GM12873 (cell line): Measurements from ENCODE around the gene SLC35G1.

Experiments used
- TF ChIP-seq, protein P1 (sequence below): IDR thresholded peaks from 2 replicates; pipeline ENCODE4 v1.5.1; 2012; ENCODE audit warnings: low read depth, mild to moderate bottlenecking, moderate library complexity, low read length, control low read depth; ENCODE audit not compliant: insufficient read depth; ENCODE audit errors: missing control alignments

SLC35G1 gene

DNA sequence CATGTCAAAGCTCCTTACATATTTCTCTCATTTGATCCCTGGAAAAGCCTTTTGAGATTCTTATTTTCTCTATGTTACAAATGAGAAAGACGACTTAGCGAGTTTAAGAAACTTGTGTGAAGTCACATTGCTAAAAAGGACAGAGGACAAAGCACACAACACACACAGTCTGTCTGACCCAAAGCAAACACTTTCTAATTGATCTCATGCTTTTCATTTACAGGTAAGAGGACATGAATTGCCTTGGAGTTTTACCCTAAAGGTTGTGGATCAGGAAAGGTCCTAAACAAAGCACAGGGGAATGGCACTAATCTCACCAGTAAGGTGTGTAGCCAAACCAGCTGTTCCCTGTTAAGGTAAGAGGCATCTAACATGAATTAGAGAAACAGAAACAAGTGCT lies 18.7 kb downstream of the SLC35G1 start:
- TF ChIP-seq, protein P1, sequence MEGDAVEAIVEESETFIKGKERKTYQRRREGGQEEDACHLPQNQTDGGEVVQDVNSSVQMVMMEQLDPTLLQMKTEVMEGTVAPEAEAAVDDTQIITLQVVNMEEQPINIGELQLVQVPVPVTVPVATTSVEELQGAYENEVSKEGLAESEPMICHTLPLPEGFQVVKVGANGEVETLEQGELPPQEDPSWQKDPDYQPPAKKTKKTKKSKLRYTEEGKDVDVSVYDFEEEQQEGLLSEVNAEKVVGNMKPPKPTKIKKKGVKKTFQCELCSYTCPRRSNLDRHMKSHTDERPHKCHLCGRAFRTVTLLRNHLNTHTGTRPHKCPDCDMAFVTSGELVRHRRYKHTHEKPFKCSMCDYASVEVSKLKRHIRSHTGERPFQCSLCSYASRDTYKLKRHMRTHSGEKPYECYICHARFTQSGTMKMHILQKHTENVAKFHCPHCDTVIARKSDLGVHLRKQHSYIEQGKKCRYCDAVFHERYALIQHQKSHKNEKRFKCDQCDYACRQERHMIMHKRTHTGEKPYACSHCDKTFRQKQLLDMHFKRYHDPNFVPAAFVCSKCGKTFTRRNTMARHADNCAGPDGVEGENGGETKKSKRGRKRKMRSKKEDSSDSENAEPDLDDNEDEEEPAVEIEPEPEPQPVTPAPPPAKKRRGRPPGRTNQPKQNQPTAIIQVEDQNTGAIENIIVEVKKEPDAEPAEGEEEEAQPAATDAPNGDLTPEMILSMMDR, result no peak

DNA sequence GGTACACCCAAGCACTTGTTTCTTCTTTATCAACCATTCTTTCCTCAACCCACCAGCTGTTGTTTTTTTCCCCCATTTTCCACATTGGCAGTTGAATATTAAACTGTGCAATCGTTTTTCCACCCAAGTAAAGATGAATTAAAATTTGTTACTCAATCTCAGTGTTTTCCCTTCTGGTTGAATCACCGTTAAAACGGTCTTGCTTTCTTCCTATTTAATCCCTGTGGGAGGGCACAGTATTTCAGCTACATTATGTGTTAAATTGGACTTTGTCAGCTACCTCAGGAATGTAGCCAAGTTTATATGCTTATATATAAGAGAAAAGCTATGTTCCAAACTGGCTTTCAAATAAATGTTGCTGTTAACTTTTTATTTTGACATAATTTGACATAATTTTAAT lies 19.9 kb downstream of the SLC35G1 start:
- TF ChIP-seq, protein P1, result no peak

DNA sequence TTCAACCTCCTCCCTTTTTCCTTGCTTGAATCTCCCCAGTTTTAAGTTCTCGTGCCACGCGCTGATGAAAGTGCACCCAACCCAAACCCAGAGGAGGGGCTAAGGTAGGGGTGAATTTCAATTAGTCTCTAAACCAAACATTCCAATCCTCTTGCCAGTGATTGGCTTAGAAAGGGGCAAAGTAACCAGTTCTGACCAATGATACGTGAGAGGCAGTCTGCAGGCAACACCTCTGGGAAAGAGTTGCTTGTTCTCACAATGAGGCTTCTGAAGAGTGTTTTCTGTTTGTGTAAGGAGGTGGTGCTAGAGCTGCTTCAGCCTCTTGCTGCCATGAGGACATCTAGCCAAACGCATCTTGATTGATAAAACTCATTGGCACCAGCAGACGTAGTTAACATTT lies 21.8 kb downstream of the SLC35G1 start:
- TF ChIP-seq, protein P1, result no peak

DNA sequence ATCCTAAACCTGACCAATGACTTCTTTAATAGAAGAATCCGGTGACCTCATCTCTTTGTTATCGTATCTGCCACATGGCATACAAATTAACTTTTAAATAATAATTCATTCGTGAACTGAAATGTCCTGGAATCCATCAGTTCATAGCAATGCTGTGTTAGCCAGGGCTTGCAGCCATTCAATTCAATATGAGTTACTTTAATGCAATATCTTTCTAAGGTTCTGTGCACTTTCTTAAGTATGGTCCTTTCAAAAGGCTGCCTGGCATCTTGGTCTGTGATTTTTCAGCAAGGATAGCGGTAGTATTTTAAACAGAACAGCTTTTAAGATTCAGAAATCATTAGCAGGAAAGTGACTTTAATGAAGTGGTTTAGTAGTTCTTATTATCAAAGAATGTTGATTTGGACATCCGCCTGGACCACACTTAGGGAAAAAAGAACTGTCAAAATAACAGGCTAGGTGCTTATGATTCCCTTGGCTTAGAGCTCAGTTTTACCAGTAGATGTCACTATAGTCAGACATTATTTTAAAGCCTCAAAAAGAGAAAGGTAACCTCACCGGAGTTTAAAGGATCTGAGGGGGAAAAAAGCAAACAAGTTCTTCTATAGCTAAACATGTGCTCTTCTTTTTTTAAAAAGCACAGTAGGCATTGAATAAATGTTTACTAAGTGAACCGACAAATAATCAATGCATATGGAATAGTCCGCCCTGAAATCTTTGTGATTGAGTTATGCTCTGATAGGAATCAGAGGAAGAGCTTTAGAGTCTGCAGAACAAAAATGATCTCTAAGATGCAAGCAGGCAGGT lies 22.7 kb downstream of the SLC35G1 start:
- TF ChIP-seq, protein P1, result peak; percentile 37

DNA sequence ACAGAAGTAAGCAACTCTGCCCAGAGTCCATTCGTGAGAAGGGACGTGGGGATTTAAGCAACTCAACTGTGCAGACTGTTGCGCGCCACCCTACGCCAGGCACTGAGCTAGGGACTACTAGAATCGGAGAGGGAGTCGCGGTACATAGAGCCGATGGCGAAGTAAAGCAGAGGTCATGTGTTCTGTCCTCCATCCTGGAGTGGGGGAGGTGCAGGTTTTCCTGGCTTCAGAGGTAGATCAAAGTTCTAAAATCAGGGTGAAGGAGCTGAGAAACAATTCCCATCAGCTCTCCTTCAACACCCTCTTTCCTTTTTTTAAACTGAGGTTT lies 23.2 kb downstream of the SLC35G1 start:
- TF ChIP-seq, protein P1, result no peak

DNA sequence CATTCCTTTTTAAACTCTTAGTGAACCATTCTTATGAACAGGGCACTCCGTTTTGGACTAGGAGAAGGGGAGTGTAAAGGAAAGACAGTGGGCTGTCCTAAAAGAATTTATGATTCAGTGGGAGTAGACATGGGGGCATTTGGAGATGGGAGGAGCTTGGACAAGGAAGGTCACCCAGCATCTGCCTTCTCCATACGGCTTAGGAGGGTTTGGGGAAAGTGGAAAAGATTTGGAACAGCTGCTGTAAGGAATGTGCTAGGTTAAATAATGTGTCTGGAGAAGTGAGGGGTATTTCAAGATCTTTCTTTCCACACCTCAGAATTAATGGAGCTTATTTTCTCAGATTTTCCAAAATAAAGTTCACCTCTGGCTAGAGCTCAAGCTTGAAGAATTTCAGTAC lies 24.0 kb downstream of the SLC35G1 start:
- TF ChIP-seq, protein P1, result no peak

DNA sequence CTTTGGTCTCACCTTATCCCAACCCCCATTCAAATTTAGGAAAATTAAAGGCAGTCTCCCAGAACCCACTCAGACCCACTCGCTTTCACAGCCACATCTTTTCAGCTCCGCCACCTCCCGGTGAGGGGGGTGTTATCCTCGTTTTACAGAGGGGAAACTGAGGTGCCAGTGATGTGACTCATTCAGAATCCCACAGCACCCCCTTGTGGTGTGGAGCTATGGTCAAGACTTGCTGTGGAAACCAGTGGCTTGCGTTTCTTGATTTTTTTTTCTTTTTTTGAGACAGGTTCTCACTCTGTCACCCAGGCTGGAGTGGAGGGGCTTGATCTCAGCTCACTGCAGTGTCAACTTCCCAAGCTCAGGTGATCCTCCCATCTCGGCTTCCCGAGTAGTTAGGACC lies 27.6 kb downstream of the SLC35G1 start:
- TF ChIP-seq, protein P1, result peak; percentile 68
